Measurements from ENCODE around the gene CENPP.

GRCh38 chr9:92293075-92293354 is 32.7 kb upstream of the CENPP start:
- TF ChIP-seq NFRKB (IDR thresholded peaks at IDR 0.05): no peak
- TF ChIP-seq TARDBP (IDR thresholded peaks at IDR 0.05): no peak
- TF ChIP-seq FOXK2 (IDR thresholded peaks at IDR 0.05): no peak
- TF ChIP-seq ZNF384 (IDR thresholded peaks at IDR 0.05): no peak
- TF ChIP-seq SP1 (IDR thresholded peaks at IDR 0.05): no peak
- TF ChIP-seq LEF1 (IDR thresholded peaks at IDR 0.05; ENCODE audit: borderline replicate concordance): no peak
- TF ChIP-seq PKNOX1 (IDR thresholded peaks at IDR 0.05): no peak
- TF ChIP-seq HDGF (IDR thresholded peaks at IDR 0.05; ENCODE audit: borderline replicate concordance): no peak
- TF ChIP-seq ARNT (IDR thresholded peaks at IDR 0.05): no peak
